ENCODE data around the gene REC8. TPM values are rescaled to one million over a fixed set of nuclear protein-coding genes. Genes with fewer than 3 reads are reported as not detected.
A peak's percentile ranks its signal among the peaks of the same experiment; 100 is the strongest.
"Not testable (repeated sequence)": the region's sequence is repeated elsewhere in the genome, so short reads cannot be mapped to it uniquely, and the experiment has no call there.

Gene REC8
- total RNA-seq, 1 donor from 2014 or later, result 27.8 TPM

GRCh38 chr14:24196071-24197055 is 24.5 kb downstream of the REC8 start:
- DNase-seq (ENCODE audit: low spot score), result no peak
- Mint-ChIP-seq H3K36me3 (ENCODE audit: low read depth) (peaks cover 35% of the 10 kb centered on the region), H3K27ac (peak overlapping the region; percentile 96), H3K4me3 (peak overlapping the region; percentile 97), H3K27me3 (ENCODE audit: insufficient read depth) (no peaks in the 10 kb centered on the region), H3K4me1 (ENCODE audit: low read depth) (peaks cover 61% of the 10 kb centered on the region), H3K9me3 (no peaks in the 10 kb centered on the region)
- intact Hi-C loops (cut with micrococcal nuclease), result loop anchor here (1.0 kb wide), 1 partner anchor 8 kb away; the partner anchor contains the start of gene IPO4

DNA sequence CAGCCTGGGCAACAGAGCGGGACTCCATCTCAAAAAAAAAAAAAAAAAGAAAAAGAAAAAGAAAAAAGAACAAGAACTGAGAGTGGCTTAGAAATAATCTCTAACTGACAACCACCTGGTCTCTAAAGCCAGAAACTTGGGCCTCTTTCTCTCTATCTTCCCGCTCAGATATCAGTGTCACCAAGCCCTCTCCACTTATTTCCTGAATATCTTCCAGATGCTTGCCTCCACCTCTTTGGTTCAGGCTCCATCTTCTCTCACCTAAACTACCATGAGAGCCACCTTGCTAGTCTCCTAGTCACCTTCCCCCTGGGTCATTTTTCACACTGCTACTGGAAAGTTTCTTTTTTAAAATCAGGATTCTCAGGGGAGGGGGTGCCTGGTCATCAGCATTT is 25.2 kb downstream of the REC8 start:
- Mint-ChIP-seq H3K4me3 (peak overlapping the region; percentile 97), H3K36me3 (ENCODE audit: low read depth) (peaks cover 34% of the 10 kb centered on the region), H3K9me3 (no peaks in the 10 kb centered on the region), H3K27me3 (ENCODE audit: insufficient read depth) (no peaks in the 10 kb centered on the region), H3K27ac (peak overlapping the region; percentile 53), H3K4me1 (ENCODE audit: low read depth) (peaks cover 55% of the 10 kb centered on the region)
- DNase-seq (ENCODE audit: low spot score), result no peak
- intact Hi-C loops (cut with micrococcal nuclease), result no loop called here

GRCh38 chr14:24198814-24199524 is 27.1 kb downstream of the REC8 start:
- intact Hi-C loops (cut with micrococcal nuclease), result no loop called here
- peaks cover 35% of the 10 kb centered on the region for H3K36me3 Mint-ChIP-seq (ENCODE audit: low read depth)
- no peaks in the 10 kb centered on the region for H3K27me3 Mint-ChIP-seq (ENCODE audit: insufficient read depth)
- H3K4me3 Mint-ChIP-seq, result peak overlapping the region; percentile 51
- H3K9me3 Mint-ChIP-seq, result peaks cover 6% of the 10 kb centered on the region
- peaks cover 41% of the 10 kb centered on the region for H3K4me1 Mint-ChIP-seq (ENCODE audit: low read depth)
- no peak for DNase-seq (ENCODE audit: low spot score)
- peak overlapping the region; percentile 27 for H3K27ac Mint-ChIP-seq

DNA sequence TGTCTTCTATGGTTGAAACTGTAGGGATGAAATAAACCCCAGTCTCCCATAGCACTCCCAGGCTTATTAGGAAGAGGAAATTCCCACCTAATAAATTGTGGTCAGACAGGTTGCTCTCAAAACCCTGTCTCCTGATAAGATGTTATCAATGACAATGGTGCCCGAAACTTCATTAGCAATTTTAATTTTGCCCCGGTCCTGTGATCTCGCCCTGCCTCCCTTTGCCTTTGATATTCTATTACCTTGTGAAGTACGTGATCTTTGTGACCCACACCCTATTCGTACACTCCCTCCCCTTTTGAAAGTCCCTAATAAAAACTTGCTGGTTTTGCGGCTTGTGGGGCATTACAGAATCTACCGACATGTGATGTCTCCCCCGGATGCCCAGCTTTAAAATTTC is 30.7 kb downstream of the REC8 start:
- DNase-seq (ENCODE audit: low spot score); H3K4me3 Mint-ChIP-seq; H3K27ac Mint-ChIP-seq; H3K27me3 Mint-ChIP-seq (ENCODE audit: insufficient read depth); H3K9me3 Mint-ChIP-seq; intact Hi-C loops (cut with micrococcal nuclease): not testable (repeated sequence)
- Mint-ChIP-seq H3K36me3 (ENCODE audit: low read depth) (peaks cover 58% of the 10 kb centered on the region), H3K4me1 (ENCODE audit: low read depth) (peaks cover 38% of the 10 kb centered on the region)

DNA sequence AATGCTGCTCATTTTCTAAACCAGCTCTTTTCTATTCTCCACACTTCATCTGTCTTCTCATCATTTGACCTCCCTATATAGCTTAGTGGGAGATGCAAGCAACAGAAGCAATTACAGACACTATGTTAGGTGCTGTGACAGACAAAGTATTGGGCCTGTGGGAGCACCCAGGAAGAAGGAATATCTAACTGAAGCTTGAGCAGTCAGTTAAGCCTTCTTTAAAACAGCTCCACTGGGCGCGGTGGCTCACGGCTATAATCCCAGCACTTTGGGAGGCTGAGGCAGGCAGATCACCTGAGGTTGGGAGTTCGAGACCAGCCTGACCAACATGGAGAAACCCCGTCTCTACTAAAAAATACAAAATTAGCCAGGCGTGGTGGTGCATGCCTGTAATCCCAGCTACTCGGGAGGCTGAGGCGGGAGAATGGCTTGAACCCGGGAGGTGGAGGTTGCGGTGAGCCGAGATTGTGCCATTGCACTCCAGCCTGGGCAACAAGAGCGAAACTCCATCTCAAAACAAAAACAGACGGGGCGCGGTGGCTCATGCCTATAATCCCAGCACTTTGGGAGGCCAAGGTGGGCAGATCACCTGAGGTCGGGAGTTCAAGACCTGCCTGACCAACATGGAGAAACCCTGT is 31.5 kb downstream of the REC8 start:
- intact Hi-C loops (cut with micrococcal nuclease); DNase-seq (ENCODE audit: low spot score); H3K4me3 Mint-ChIP-seq; H3K9me3 Mint-ChIP-seq; H3K27me3 Mint-ChIP-seq (ENCODE audit: insufficient read depth): not testable (repeated sequence)
- Mint-ChIP-seq H3K4me1 (ENCODE audit: low read depth) (peaks cover 38% of the 10 kb centered on the region), H3K27ac (peak overlapping the region; percentile 7), H3K36me3 (ENCODE audit: low read depth) (peaks cover 63% of the 10 kb centered on the region)

DNA sequence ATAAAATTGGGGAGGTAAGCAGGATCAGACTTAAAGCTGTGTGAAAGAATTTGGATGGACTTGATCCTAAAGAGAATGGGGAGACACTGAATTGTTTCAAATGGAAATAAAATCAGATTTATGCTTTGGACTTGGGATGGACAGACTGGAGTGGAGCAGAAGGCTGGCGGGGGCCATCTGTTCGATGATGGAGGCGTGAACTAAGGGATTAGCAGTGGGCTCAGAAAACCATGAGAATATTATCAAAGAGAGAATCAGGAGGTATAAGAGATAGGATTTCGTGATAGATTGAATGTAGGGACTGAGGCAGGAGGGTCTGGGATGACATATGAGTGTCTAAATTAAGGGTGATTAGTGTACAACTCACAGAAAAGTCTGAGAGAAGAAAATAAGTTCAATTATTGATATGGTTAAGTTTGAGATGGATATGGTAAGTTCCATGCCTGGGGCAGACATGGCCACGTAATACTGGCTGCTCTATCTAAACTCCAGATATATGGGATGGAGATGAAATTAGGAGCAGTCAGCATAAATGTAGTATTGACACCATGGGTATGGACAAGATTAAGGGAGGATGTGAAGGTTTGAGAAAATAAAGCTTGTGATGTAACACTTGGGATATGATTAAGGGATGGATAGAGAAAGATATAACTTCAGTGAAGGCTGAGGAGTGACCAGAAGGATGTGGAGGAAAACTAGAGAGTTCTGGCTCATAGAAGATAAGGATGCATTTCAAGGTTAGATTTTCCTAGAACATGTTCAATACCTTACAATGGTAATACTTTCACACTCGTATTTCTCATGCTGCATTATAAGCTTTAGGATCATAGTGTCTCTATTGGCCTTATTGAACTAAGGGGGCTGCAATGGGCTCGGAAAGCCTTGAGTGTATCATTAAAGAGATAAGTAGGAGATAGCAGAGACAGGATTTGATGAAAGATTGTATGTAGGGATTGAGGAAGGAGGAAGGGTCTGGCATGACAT is 32.6 kb downstream of the REC8 start:
- Mint-ChIP-seq H3K9me3 (peaks cover 6% of the 10 kb centered on the region), H3K36me3 (ENCODE audit: low read depth) (peaks cover 57% of the 10 kb centered on the region), H3K4me3 (no peak overlapping the region), H3K27me3 (ENCODE audit: insufficient read depth) (no peaks in the 10 kb centered on the region), H3K4me1 (ENCODE audit: low read depth) (peaks cover 27% of the 10 kb centered on the region), H3K27ac (no peak overlapping the region)
- no peak for DNase-seq (ENCODE audit: low spot score)
- intact Hi-C loops (cut with micrococcal nuclease), result no loop called here

- H3K9me3 Mint-ChIP-seq, result peaks cover 6% of the 10 kb centered on the region
- H3K27me3 Mint-ChIP-seq (ENCODE audit: insufficient read depth), result no peaks in the 10 kb centered on the region
- intact Hi-C loops (cut with micrococcal nuclease), result no loop called here
- H3K4me3 Mint-ChIP-seq, result no peak overlapping the region
- H3K27ac Mint-ChIP-seq, result peak overlapping the region; percentile 66
- DNase-seq (ENCODE audit: low spot score), result no peak
- peaks cover 37% of the 10 kb centered on the region for H3K4me1 Mint-ChIP-seq (ENCODE audit: low read depth)
- H3K36me3 Mint-ChIP-seq (ENCODE audit: low read depth), result peaks cover 71% of the 10 kb centered on the region
Observed at GRCh38 chr14:24206260-24207103, 34.6 kb downstream of the REC8 start.

DNA sequence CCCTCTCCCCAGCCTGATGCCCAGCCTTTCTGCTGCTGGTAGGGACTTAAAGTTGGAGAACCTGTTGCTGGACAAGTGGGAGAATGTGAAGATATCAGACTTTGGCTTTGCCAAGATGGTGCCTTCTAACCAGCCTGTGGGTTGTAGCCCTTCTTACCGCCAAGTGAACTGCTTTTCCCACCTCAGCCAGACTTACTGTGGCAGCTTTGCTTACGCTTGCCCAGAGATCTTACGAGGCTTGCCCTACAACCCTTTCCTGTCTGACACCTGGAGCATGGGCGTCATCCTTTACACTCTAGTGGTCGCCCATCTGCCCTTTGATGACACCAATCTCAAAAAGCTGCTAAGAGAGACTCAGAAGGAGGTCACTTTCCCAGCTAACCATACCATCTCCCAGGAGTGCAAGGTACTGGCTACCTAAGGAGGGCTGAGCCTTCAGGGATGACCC is 35.2 kb downstream of the REC8 start:
- Mint-ChIP-seq H3K27me3 (ENCODE audit: insufficient read depth) (no peaks in the 10 kb centered on the region), H3K9me3 (peaks cover 6% of the 10 kb centered on the region), H3K4me3 (no peak overlapping the region), H3K4me1 (ENCODE audit: low read depth) (peaks cover 41% of the 10 kb centered on the region), H3K36me3 (ENCODE audit: low read depth) (peaks cover 69% of the 10 kb centered on the region), H3K27ac (peak overlapping the region; percentile 66)
- DNase-seq (ENCODE audit: low spot score), result no peak
- intact Hi-C loops (cut with micrococcal nuclease), result no loop called here

GRCh38 chr14:24207625-24208024 is 35.7 kb downstream of the REC8 start:
- Mint-ChIP-seq H3K4me3 (no peak overlapping the region), H3K4me1 (ENCODE audit: low read depth) (peaks cover 41% of the 10 kb centered on the region), H3K27me3 (ENCODE audit: insufficient read depth) (no peaks in the 10 kb centered on the region), H3K36me3 (ENCODE audit: low read depth) (peaks cover 64% of the 10 kb centered on the region), H3K9me3 (peaks cover 6% of the 10 kb centered on the region), H3K27ac (no peak overlapping the region)
- DNase-seq (ENCODE audit: low spot score), result no peak
- intact Hi-C loops (cut with micrococcal nuclease), result no loop called here

- intact Hi-C loops (cut with micrococcal nuclease), result no loop called here
- H3K36me3 Mint-ChIP-seq (ENCODE audit: low read depth), result peaks cover 52% of the 10 kb centered on the region
- peak overlapping the region; percentile 90 for H3K4me3 Mint-ChIP-seq
- H3K27me3 Mint-ChIP-seq (ENCODE audit: insufficient read depth), result no peaks in the 10 kb centered on the region
- DNase-seq (ENCODE audit: low spot score), result no peak
- H3K27ac Mint-ChIP-seq, result peak overlapping the region; percentile 26
- peaks cover 61% of the 10 kb centered on the region for H3K4me1 Mint-ChIP-seq (ENCODE audit: low read depth)
- H3K9me3 Mint-ChIP-seq, result no peaks in the 10 kb centered on the region
Observed at GRCh38 chr14:24211311-24211710, 39.4 kb downstream of the REC8 start.

Data from activated T-helper 1 cell treated with anti-CD3 and anti-CD28 coated beads, Interleukin-12 subunit alpha, Interleukin-12 subunit beta, Interleukin-2, Interleukin-4 antibody, amounts not matched to agents 30 ng/mL and 10 ng/mL and 1 ng/mL, durations not matched to agents 14 hours and 24 hours and 36 hours (primary cell).